GM19452 (cell line): ENCODE results near the gene IL15.
"Not testable (repeated sequence)": the region's sequence is repeated elsewhere in the genome, so short reads cannot be mapped to it uniquely, and the experiment has no call there.

ENCODE experiments used
- ATAC-seq: cut with Tn5 transposase; IDR thresholded peaks from one replicate; pipeline ENCODE4 v1.9.1; 2021; ENCODE audit not compliant: unreplicated experiment

Gene IL15

DNA sequence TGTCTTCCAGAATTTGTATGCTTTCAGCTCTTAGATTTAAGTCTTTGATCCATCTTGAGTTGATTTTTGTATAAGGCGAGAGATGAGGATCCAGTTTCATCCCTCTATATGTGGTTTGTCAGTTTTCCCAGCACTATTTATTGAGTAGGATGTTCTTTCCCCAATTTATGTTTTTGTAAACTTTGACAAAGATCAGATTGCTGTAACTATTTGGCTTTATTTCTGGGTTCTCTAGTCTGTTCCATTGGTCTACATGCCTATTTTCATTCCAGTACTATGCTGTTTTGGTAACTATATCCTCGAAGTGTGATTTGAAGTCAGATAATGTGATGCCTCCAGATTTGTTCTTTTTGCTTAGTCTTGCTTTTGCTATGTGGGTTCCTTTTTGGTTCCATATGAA lies 60.7 kb downstream of the IL15 start:
- ATAC-seq: no peak

DNA sequence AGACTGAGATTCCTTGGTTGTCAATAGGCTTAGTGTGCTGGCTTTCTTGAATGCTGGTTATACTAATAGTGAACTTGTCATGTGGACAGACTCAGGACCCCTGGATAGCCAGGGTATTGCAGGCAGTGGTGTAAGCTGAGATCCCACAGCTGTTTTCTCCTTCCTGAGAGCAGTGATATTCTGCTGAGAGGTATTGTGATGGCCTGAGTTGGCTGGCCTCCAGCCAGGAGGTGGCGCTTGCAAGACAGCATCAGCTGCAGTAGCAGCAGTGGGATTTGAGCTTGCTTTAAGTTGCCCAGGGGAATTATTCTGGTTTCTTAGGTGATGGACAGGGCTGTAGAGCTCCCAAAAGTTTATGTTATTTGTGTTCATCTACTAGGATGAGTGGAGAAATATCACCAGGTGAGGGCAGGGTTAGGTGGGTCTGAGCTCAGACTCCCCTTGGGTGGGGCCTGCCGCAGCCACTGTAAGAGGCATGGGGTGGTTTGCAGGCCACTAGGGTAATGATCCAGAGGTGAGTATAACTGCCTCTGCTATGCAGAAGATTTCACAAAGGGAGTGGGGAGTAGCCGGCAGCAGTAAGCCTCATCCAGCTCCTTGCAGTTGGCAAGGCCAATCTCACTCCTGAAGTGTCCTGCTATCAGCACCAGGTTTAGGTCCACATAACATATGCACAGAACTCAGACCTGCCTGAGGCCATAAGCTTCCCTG lies 66.2 kb downstream of the IL15 start:
- no peak for ATAC-seq

DNA sequence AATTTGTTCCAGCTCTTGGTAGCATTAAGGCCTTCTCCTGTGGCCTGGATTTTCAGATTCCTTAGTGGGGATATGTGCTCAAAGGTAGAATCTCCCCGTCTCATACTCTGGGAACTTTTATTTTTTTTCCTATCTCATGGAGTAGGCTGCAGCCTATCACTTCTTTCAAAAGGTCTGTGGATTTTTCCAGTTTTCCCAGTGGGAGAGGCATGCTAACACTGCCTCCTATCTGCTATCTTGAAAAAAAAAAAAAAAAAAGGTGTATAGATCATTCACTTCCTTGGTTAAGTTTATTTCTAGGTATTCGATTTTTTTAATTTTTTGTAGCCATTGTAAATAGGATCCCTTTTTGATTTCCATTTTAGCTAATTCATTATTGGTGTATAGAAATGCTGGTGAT lies 67.1 kb downstream of the IL15 start:
- no peak for ATAC-seq

DNA sequence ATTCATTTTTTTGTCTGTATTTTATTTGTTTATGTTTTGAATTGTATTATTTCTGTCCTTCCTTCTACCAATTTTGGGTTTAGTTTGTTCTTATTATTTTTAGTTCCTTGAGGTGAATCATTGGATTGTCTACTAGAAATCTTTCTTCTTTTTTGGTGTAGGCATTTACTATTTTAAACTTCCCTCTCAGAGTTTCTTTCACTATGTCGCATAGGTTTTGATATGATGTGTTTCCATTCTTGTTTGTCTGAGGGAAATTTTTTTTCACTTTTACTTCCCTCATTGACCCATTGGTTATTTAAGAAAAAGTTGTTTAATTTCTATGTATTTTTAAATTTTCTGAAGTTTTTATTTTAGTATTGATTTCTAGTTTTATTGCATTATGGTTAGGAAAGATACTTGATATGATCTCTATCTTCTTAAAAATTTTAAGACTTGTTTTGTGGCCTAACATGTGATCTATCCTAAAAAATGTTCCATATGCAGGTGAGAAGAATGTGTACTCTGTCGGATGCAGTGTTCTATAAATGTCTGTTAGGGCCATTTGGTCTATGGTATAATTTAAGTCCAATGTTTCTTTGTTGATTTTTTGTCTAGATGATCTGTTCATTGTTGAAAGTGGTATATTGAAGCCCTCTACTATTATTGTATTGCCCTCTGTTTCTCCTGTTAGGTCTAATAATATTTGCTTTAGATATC lies 68.8 kb downstream of the IL15 start:
- ATAC-seq: peak; percentile 54

DNA sequence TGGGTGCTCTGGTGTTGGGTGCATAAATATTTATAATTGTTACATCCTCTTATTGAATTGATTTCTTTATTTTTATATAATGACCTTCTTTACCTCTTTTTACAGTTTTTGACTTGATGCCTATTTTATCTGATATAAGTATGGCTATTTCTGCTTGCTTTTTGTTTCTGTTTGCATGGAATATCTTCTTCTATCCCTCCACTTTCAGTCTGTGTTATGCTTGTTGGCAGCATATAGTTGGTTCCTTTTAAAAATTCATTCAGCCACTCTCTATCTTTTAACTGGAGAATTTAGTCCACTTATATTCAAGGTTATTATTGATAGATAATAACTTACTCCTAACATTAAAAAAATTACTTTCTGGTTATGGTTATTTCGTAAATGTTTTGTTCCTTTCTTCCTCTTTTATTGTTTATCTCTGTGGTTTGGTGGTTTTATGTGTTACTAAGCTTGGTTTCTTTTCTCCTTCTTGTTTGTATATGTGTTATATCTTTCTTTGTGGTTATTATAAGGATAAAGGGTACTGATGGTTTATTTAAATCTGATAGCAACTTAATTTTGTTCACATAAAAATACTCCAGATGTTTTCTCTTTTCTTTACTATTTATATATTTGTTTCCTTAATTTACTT lies 69.5 kb downstream of the IL15 start:
- ATAC-seq: peak; percentile 63

DNA sequence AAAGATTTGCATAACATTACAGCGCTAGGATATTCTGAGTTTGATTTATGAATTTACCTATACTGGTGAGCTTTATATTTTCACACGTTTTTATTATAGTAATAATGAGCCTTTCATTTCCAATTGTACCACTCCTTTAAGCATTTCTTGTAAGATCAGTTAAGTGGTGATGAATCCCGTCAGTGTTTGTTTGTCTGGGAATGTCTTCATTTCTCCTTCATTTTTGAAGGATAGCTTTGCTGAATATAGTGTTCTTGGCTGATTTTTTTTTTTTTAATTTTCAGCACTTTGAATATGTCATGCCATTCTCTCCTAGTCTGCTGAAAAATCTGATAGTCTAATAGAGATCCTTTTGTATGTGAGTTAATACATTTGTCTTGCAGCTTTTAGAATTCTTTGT lies 70.1 kb downstream of the IL15 start:
- no peak for ATAC-seq

DNA sequence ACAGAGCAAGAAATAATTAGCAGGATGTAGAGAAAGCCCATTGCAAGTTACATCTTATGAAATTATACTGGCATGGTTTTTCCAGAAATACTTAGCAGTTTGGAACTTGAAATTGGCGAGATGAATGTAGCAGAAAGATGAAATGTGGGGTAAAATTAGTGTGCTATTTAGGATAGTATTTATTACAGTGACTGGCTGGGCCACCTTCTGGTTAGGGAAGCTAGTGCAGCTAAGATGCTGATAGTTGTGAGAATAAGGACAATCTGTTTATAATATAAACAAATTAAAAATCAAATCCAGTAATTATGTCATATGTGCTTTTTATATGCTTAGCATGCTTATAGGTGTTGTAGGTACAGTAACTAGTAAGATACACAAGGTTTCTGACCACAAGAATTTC lies 74.8 kb downstream of the IL15 start:
- ATAC-seq: no peak

DNA sequence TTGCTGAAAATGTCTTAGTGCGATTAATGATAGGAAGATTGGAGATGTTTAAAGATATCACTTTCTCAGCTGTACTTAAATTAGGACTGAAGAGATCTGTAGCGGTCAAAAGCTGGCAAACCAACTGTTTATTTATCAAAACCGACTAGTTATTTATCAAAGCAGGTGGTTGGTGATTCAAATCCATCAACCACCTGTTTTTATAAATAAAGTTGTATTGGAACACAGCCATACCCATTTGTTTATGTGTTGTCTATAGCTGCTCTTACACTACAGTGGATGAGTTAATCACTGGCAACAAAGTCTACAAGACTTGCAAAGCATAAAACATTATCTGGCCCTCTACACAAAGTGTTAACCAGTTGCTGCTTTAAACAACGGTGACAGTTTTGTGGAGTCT lies 76.8 kb downstream of the IL15 start:
- no peak for ATAC-seq

DNA sequence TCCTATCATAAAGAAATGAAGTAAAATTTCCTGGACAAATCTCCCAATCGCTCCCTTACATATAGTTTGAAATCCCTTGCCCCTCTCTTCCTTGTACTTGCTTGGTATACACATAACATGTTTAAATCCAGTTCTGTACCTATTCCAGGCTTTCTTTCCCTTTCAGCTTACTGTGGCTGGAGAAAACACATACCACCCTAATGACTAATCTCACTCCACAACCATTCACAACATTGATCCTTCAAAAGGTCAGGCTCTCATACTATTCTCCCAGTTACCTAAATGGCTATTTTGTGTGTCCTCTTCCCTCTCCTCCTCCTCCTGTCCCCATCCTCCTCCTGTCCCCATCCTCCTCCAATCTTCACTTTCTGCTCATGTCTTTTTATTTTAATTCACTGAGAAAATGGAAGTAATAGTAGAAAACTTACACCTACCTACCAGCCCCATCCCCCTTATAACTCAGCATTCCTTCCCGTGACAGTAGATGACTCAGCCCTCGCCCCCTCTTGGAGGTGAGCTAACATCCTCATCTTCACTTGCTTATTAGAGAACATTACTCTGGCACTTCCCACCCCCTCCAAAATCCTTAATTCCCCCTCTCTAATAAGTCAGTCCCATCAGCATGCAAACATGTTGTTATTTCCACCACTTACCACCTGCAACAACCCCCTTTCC lies 77.5 kb downstream of the IL15 start:
- ATAC-seq: no peak

DNA sequence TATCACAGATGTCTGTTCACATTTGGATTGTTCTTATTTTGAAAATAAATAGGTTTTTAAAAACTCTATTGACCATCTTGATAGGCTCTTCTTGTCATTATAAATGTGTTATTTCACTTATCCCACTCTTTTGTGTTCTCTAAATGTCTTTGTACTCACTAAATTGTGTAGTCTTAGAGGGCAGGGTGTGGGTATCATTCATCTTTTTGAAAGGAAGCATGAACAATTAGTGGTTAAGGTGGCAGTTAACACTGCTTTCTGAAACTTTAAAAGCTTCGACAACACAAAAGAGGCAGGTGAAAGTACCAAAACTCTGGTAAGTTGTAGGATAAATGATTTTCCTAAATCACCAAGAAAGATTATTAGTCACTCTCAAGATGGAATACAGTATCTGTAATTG lies 83.2 kb downstream of the IL15 start:
- no peak for ATAC-seq

DNA sequence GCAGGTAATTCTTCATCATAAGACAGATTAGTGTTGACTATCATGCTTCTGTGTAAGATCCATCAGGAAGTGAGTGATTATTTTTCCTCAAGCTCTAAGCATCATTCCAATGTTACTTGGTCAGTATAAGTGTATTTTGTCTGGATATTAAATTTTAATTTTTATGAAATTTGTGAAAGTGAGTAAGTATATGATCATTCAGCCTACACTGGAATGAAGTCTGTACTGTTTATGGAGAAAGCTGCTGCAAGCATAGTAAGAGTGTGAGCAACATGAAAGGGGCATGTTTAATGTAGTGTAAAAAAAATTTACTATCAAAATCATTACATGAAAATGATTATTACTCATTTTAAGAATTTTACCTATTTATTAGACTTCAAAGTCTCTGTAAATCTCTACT lies 84.8 kb downstream of the IL15 start:
- no peak for ATAC-seq

DNA sequence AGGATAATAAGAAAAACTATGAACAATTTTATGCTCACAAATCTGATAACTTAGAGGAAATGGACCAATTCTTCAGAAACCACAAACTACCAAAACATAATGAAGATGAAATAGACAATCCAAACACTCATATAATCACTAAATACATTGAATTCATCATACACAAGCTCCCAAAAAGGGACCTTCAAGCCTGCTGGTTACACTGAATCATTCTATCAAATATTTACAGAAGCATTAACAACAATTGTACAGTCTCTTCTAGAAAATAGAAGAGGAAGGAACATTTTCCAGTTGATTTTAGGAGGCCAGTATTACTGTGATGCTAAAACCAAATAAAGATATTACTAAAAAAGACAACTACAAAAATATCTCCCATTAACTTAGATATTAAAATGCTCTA lies 88.3 kb downstream of the IL15 start:
- ATAC-seq: no peak

DNA sequence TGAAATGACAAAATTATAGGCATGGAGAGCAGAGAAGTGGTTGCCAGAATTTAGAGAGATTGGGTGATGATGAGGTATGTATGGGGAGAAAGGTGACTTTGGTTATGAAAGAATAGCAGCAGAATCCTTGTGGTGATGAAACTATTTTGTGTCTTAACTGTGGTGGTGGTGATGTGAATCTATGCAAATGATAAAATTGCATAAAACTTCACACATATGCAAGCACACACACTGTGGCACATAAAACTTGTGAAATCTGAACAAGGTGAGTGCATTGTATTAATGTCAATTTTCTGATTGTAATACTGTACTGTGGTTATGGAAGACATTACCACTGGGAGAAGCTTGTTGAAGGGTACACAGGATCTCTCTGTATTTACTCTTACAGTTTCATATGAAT lies 91.0 kb downstream of the IL15 start:
- no peak for ATAC-seq

DNA sequence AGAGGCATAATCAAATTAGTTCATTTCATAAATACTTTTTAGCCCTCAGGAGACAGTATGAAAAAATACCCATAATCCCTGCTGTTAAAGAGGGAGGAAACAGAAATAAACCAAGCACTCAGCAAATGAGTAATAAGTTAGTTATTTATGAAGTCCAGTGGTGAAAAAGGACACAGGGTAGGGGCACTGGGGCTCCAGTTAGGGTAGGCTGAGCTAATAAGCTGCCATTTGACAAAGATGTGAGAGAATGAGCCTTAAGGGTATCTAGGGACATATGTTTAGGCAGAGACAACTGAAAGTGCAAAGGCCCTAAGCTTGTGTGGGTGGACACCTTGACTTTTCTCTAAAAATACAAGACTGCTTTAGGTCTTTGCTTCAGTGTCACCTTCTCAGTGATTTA lies 94.4 kb downstream of the IL15 start:
- no peak for ATAC-seq

DNA sequence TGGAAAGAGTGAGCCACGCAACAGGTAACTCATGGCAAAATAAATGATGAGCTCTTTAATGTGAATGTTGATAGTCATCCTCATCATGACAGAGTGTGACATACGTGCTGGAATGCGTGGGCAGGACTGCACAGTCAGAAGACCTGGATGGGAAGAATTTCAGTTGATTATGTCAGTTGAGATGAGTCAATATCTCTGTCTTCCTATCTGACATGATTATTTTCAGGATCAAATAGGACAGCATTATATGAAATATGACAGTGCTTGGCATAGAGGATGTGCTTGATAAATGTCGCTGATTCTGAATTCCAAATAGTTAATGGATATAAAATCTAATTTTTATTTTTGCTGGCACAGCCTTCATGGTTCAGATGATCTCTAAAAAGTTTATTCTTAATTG lies 95.1 kb downstream of the IL15 start:
- ATAC-seq: no peak

DNA sequence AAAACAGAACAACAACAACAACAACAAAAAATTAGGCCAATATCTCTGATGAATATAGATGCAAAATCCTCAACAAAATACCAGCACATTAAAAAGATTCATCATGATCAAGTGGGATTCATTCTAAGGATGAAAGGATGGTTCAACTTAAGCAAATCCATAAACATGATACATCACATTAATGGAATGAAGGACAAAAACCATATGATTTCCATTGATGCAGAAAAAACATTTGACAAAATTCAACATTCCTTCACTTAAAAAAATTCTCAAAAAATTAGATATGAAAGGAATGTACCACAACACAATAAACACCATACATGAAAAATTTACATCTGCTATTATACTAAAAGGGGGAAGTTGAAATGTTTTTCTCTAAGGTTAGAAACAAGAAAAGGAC lies 103.3 kb downstream of the IL15 start:
- no peak for ATAC-seq

DNA sequence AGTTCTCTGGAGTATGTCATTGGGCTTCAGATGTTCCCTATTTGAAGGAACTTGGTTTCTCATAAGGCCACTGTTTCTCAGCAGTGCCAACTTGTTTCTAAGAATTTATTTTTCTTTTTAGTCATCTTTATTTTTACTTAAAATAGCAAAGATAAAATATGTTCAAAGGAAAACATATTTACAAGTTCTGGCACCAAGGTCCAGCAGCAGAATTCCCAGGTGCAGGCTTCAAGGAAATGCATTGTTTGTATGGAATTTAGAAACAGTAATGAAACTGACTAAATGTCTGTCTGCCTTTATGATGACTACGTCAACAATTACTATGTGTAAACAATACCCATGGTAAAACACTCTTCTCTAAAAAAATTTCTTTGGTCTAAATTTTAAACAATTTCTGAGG lies 109.6 kb downstream of the IL15 start:
- no peak for ATAC-seq

DNA sequence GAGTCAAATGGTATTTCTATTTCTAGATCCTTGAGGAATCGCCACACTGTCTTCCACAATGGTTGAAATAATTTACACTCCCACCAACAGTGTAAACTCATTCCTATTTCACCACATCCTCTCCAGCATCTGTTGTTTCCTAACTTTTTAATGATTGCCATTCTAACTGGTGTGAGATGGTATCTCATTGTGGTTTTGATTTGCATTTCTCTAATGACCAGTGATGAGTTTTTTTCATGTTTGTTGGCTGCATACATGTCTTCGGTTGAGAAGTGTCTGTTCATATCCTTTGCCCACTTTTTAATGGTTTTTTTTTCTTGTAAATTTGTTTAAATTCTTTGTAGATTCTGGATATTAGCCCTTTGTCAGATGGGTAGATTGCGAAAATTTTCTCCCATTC lies 115.4 kb downstream of the IL15 start:
- not testable (repeated sequence) for ATAC-seq

DNA sequence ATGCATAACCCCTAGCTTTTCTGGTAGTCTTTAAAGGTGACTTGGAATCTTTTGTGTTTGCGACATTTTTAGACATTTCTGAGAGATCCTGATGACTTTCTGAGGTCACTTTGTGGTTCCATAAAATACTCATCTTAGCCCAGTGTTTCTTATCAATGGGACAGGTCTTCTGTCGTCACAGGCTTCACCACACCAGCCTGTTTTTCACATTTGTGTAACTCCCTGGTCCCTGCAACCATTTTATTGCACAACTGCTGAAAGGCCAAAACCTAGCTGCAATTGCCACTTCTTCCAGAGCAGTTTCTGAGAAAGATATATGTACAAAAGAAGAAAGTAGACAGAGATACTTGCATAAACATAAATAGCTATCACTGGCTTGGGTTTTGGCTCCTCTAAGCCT lies 120.9 kb downstream of the IL15 start:
- ATAC-seq: no peak

DNA sequence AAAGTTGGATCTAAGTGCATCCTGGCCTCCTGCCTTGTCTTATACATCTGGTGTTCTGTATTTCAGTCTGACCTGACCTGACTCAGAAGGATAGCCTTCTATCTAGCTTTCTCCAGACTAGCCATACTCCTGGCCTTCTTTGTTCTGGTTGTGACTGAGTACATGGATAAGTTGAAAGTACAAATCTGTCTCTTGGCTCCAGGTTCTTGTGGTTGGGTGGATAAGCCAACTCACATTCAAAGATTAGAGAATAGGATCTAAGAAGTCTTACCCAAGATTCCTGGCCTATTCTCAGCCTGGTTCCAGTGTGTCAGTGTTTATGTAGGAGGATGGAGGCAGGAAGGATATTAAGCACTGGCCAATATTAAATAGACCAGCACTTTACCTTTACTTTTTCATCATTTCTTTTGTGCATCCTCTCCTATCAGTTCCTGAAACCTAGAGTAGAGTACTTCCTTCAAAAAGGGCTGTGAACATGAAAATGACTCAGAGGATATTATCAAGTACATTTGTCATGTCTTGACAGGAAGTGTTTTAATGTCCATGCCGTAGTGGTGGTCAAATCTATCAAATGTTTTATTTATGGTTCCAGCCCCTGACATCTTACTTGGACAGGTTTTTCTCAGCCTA lies 123.5 kb downstream of the IL15 start:
- ATAC-seq: no peak

DNA sequence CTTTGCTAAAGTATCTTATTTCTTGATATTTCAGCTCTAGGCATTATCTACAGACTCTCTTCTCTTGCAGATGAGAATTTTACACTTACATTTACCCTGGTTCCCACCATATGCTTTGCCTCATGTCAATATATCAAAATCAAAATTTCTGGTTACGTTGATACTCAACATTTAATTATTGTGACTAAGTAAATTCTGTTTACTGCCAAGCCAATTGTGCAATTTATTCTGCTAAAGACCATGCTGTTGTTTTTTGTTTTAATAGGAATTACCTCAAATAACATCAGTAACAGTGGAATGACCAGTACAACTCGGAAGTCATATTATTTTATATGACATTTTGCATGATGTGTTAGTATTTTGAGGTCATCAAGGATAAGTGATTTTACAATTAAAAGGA lies 125.5 kb downstream of the IL15 start:
- ATAC-seq: no peak
